ENCODE results near the gene PNPT1.
"Not testable (repeated sequence)": the region's sequence is repeated elsewhere in the genome, so short reads cannot be mapped to it uniquely, and the experiment has no call there.

- TF ChIP-seq POLR2A (IDR thresholded peaks at IDR 0.05; ENCODE audit: borderline replicate concordance, extremely low read depth, insufficient read depth, insufficient read length); ELF1 (IDR thresholded peaks at IDR 0.05; ENCODE audit: borderline replicate concordance, low read depth); EZH2 (IDR thresholded peaks at IDR 0.05); SIN3A (IDR thresholded peaks at IDR 0.05; ENCODE audit: low read depth); ZBTB33 (IDR thresholded peaks at IDR 0.05; ENCODE audit: extremely low read depth, insufficient replicate concordance, low read length); POLR2AphosphoS5 (IDR thresholded peaks at IDR 0.05; ENCODE audit: low read depth, low read length); RAD21 (IDR thresholded peaks at IDR 0.05; ENCODE audit: low read depth); EGR1 (IDR thresholded peaks at IDR 0.05; ENCODE audit: low read depth); EZH2phosphoT487 (IDR thresholded peaks at IDR 0.05; ENCODE audit: borderline replicate concordance); REST (IDR thresholded peaks at IDR 0.05; ENCODE audit: low read depth); JUND (IDR thresholded peaks at IDR 0.05): not testable (repeated sequence)
- TF ChIP-seq, protein P1, sequence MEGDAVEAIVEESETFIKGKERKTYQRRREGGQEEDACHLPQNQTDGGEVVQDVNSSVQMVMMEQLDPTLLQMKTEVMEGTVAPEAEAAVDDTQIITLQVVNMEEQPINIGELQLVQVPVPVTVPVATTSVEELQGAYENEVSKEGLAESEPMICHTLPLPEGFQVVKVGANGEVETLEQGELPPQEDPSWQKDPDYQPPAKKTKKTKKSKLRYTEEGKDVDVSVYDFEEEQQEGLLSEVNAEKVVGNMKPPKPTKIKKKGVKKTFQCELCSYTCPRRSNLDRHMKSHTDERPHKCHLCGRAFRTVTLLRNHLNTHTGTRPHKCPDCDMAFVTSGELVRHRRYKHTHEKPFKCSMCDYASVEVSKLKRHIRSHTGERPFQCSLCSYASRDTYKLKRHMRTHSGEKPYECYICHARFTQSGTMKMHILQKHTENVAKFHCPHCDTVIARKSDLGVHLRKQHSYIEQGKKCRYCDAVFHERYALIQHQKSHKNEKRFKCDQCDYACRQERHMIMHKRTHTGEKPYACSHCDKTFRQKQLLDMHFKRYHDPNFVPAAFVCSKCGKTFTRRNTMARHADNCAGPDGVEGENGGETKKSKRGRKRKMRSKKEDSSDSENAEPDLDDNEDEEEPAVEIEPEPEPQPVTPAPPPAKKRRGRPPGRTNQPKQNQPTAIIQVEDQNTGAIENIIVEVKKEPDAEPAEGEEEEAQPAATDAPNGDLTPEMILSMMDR (IDR thresholded peaks at IDR 0.05 in 2 of 3, conservative IDR thresholded peaks at IDR 0.05 in 1 of 3; ENCODE audit: borderline replicate concordance in 1 of 3, insufficient read depth in 1 of 3, low read depth in 2 of 3, low read length in 2 of 3): not testable (repeated sequence)
- TF ChIP-seq, protein P2, sequence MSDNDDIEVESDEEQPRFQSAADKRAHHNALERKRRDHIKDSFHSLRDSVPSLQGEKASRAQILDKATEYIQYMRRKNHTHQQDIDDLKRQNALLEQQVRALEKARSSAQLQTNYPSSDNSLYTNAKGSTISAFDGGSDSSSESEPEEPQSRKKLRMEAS (IDR thresholded peaks at IDR 0.05): not testable (repeated sequence)
Observed at GRCh38 chr2:55596795-55597194, 96.8 kb downstream of the PNPT1 start.
